K562 (cell line): ENCODE measurements around the gene MKNK2. TPM values are rescaled to one million over a fixed set of nuclear protein-coding genes. Genes with fewer than 3 reads are reported as not detected.

Source experiments
- ATAC-seq: fragments of 200-7000 bp; cut with Tn5 transposase; 3 replicates; pipeline ENCODE4 v1.9.1; 2020; ENCODE audit warnings: moderate library complexity
- BruUV-seq: library from RNA; stranded (reverse); fragments of 400-500 nt; replicated peaks from 2 replicates; lab custom pipeline; 2021; lab: Mats Ljungman, UMichigan
- CTCF ChIA-PET: fragments of 300-600 bp; formaldehyde crosslinking; extraction: SDS; loops from one replicate; lab custom pipeline; 2021; ENCODE audit warnings: low intra/inter-chr PET ratio; lab: Yijun Ruan, JAX
- POLR2A ChIA-PET: fragments of 300-600, 350-650 bp; sonication (Branson Sonifier 250); formaldehyde crosslinking; extraction: SDS; loops from one replicate; lab custom pipeline; 2021; ENCODE audit warnings: antibody characterized with exemption, inconsistent platforms; lab: Yijun Ruan, JAX
- DNase-seq, 4 experiments: peaks; one replicate each; pipeline versions ENCODE4 v3.0.0 to v3.0.0-alpha.2; 2011 to 2018; ENCODE audit warnings: low spot score in 3 of 4, mixed read lengths in 3 of 4; ENCODE audit errors: extremely low read depth in 1 of 4
- FAIRE-seq: peaks from 2 replicates; lab custom pipeline; 2011; peaks lifted over from hg19 to GRCh38; lab: Jason Lieb, UNC
- H2AFZ ChIP-seq: 2 replicates; pipeline ENCODE4 v1.6.0; 2011; ENCODE audit warnings: low read depth, low read length, control low read depth, inconsistent platforms
- H3K27ac ChIP-seq: fragments of 200-600 bp; 3 replicates; pipeline ENCODE4 v1.8.0; 2011; ENCODE audit warnings: low read depth, mild to moderate bottlenecking, control low read depth, inconsistent platforms, low read length, moderate library complexity, mixed read lengths; ENCODE audit errors: extremely low read depth
- H3K27me3 ChIP-seq, 2 experiments: fragments of 300-600 bp in 1 of 2; 2 replicates in 1 of 2; 3 replicates in 1 of 2; pipeline versions ENCODE4 v1.6.0 to v1.8.0; 2011; ENCODE audit warnings: inconsistent platforms in 2 of 2, low read length in 2 of 2, mild to moderate bottlenecking in 1 of 2, mixed read lengths in 1 of 2, moderate library complexity in 1 of 2; ENCODE audit not compliant: control insufficient read depth in 2 of 2, insufficient read depth in 2 of 2
- H3K36me3 ChIP-seq: fragments of 300-600 bp; 3 replicates; pipeline ENCODE4 v1.8.0; 2011; ENCODE audit warnings: mild to moderate bottlenecking, low read length, inconsistent platforms; ENCODE audit not compliant: control insufficient read depth, insufficient read depth
- H3K4me1 ChIP-seq, 2 experiments: fragments of 200-600 bp in 1 of 2; replicated peaks in 1 of 2; 2 replicates in 1 of 2; 3 replicates in 1 of 2; pipeline versions ENCODE4 v1.5.1 to v1.8.0; 2011; ENCODE audit warnings: inconsistent platforms in 2 of 2, low read length in 2 of 2, mild to moderate bottlenecking in 1 of 2, mixed read lengths in 1 of 2, moderate library complexity in 1 of 2; ENCODE audit not compliant: control insufficient read depth in 2 of 2, insufficient read depth in 2 of 2
- H3K4me2 ChIP-seq: 2 replicates; pipeline ENCODE4 v1.6.1; 2011; ENCODE audit warnings: low read length, control low read depth, inconsistent platforms, mixed read lengths; ENCODE audit not compliant: insufficient read depth
- H3K4me3 ChIP-seq: fragments of 200-600 bp; sonication (generic), shearing (Covaris generic); 2 replicates; pipeline ENCODE4 v1.5.1; 2016; ENCODE audit warnings: control low read depth, inconsistent platforms
- H3K79me2 ChIP-seq: fragments of 200-600 bp; 3 replicates; pipeline ENCODE4 v1.8.0; 2011; ENCODE audit warnings: low read length, inconsistent platforms; ENCODE audit not compliant: control insufficient read depth, insufficient read depth
- H3K9ac ChIP-seq, 2 experiments: 2 replicates each; pipeline versions ENCODE4 v1.6.0 to v1.6.1; 2011; ENCODE audit warnings: low read depth in 2 of 2, low read length in 2 of 2, control low read depth in 1 of 2, inconsistent platforms in 1 of 2, mild to moderate bottlenecking in 1 of 2, mixed read lengths in 1 of 2; ENCODE audit not compliant: insufficient read depth in 1 of 2
- H3K9me1 ChIP-seq: one replicate; pipeline ENCODE4 v1.6.0; 2011; ENCODE audit warnings: inconsistent platforms, mild to moderate bottlenecking, low read length, moderate library complexity; ENCODE audit not compliant: control insufficient read depth, insufficient read depth
- H3K9me3 ChIP-seq: replicated peaks from 2 replicates; pipeline ENCODE4 v1.5.1; 2011; ENCODE audit warnings: low read depth, low read length, inconsistent platforms; ENCODE audit not compliant: control insufficient read depth, insufficient read depth
- H4K20me1 ChIP-seq: replicated peaks from 2 replicates; pipeline ENCODE4 v1.6.1; 2011; ENCODE audit warnings: low read length, inconsistent platforms, mixed read lengths; ENCODE audit not compliant: control insufficient read depth, insufficient read depth
- ATF3 ChIP-seq, 2 experiments: fragments of 450-650 bp in 1 of 2; sonication (generic) in 1 of 2; formaldehyde crosslinking in 1 of 2; IDR thresholded peaks in 1 of 2; conservative IDR thresholded peaks in 1 of 2; 2 replicates each; pipeline versions ENCODE4 v1.6.1 to v1.8.1; 2016 to 2023; ENCODE audit warnings: mild to moderate bottlenecking in 2 of 2, moderate library complexity in 2 of 2, inconsistent platforms in 1 of 2, missing genetic modification reagents in 1 of 2
- ATF4 ChIP-seq: fragments of 450-650 bp; formaldehyde crosslinking; IDR thresholded peaks from 2 replicates; pipeline ENCODE4 v1.4.0; 2022; ENCODE audit warnings: mild to moderate bottlenecking, moderate library complexity
- BRD4 ChIP-seq: fragments of 200-600 bp; sonication (generic); IDR thresholded peaks from 2 replicates; pipeline ENCODE4 v1.6.1; 2017; ENCODE audit warnings: inconsistent platforms
- CBX2 ChIP-seq: fragments of 200-600 bp; sonication (generic); IDR thresholded peaks from one replicate; pipeline ENCODE4 v1.6.1; 2012; ENCODE audit warnings: mild to moderate bottlenecking, low read length, inconsistent platforms; ENCODE audit not compliant: insufficient read depth, poor library complexity, severe bottlenecking
- ESRRA ChIP-seq: fragments of 450-650 bp; IDR thresholded peaks from 2 replicates; pipeline ENCODE4 v1.6.1; 2014; ENCODE audit warnings: low read depth, mild to moderate bottlenecking, moderate library complexity, borderline replicate concordance
- GTF2E2 ChIP-seq: fragments of 200-800 bp; sonication (Bioruptor generic); IDR thresholded peaks from 2 replicates; pipeline ENCODE4 v1.6.1; 2016; ENCODE audit warnings: missing genetic modification characterization, missing compliant biosample characterization
- IRF9 ChIP-seq: fragments of 450-650 bp; IDR thresholded peaks from 2 replicates; pipeline ENCODE4 v1.6.1; 2016; ENCODE audit warnings: missing biosample characterization, missing genetic modification characterization
- MBD2 ChIP-seq: sonication (generic); IDR thresholded peaks from 2 replicates; pipeline ENCODE4 v1.6.1; 2016; ENCODE audit warnings: low read depth, borderline replicate concordance
- NFYB ChIP-seq: IDR thresholded peaks from 2 replicates; pipeline ENCODE4 v1.6.1; 2011; ENCODE audit warnings: mild to moderate bottlenecking, moderate library complexity; ENCODE audit not compliant: insufficient read length; ENCODE audit errors: extremely low read depth
- NR4A1 ChIP-seq, 2 experiments: fragments of 250-450 bp in 1 of 2; fragments of 450-650 bp in 1 of 2; sonication (Bioruptor Pico) in 1 of 2; IDR thresholded peaks; 2 replicates each; pipeline versions ENCODE4 v1.4.0 to v1.6.1; 2016 to 2020; ENCODE audit warnings: mild to moderate bottlenecking in 2 of 2, missing compliant biosample characterization in 1 of 2, missing genetic modification characterization in 1 of 2, moderate library complexity in 1 of 2
- RFX5 ChIP-seq: IDR thresholded peaks from 2 replicates; pipeline ENCODE4 v1.6.1; 2011; ENCODE audit warnings: low read depth, mild to moderate bottlenecking, improper control_type of control experiment, low read length
- SIX5 ChIP-seq, 2 experiments: IDR thresholded peaks; 2 replicates each; pipeline ENCODE4 v1.6.1; 2011; ENCODE audit warnings: low read length in 2 of 2, borderline replicate concordance in 1 of 2, low read depth in 1 of 2, mild to moderate bottlenecking in 1 of 2, moderate library complexity in 1 of 2; ENCODE audit not compliant: insufficient read depth in 1 of 2
- WHSC1 ChIP-seq: IDR thresholded peaks from one replicate; pipeline ENCODE4 v1.6.1; 2012; ENCODE audit warnings: low read length, control low read depth, inconsistent platforms
- ZFP91 ChIP-seq: sonication (generic); formaldehyde crosslinking; IDR thresholded peaks from 2 replicates; pipeline ENCODE4 v1.8.0; 2022; ENCODE audit warnings: mild to moderate bottlenecking, missing genetic modification reagents
- ZNF696 ChIP-seq: fragments of 250-450 bp; sonication (Bioruptor Pico); conservative IDR thresholded peaks from 2 replicates; pipeline ENCODE4 v1.4.0; 2020; ENCODE audit warnings: mild to moderate bottlenecking, moderate library complexity
- WGBS: fragments of 100-300 bp; shearing (Covaris generic); methylation state at CpG from one replicate; pipeline ENCODE4 v1.1.6; 2016; ENCODE audit warnings: low coverage, mixed read lengths; ENCODE audit not compliant: insufficient coverage; ENCODE audit errors: missing lambda C conversion rate; 5-methylcytosine and 5-hydroxymethylcytosine counted together
- in situ Hi-C: fragments of 300-500 bp; cut with MboI; formaldehyde crosslinking; loops from 4 replicates; pipeline ENCODE4 v1.15.0; 2018; ENCODE audit warnings: inconsistent platforms, mixed read lengths
- intact Hi-C: fragments of 100-400 bp; cut with micrococcal nuclease; formaldehyde crosslinking; loops from 2 replicates; pipeline ENCODE4 v1.14.2; 2022
- polyA plus RNA-seq, 8 experiments: library from polyadenylated mRNA; depleted of rRNA in 4 of 8; stranded (reverse) in 5 of 8; unstranded in 3 of 8; fragments of >200 nt; fragmentation: Nextera tagmentation in 2 of 8; fragmentation: Illumina TruSeq in 1 of 8; extraction: Ambion mirVana in 2 of 8; extraction: Trizol in 1 of 8; gene quantifications; 2 replicates each; pipeline versions ENCODE4 v1.2.1 to v1.2.3, GENCODE V29; 2011 to 2014; ENCODE audit warnings: inconsistent platforms in 1 of 8, missing spikeins in 1 of 8
- total RNA-seq, 7 experiments: library from RNA; depleted of rRNA in 6 of 7; stranded (reverse); fragments of >200 nt in 6 of 7; fragmentation: Illumina TruSeq in 2 of 7; extraction: Trizol in 2 of 7; gene quantifications; 2 replicates each; pipeline versions ENCODE4 v1.2.1 to v1.2.3, GENCODE V29; 2011 to 2021; ENCODE audit warnings: low replicate concordance in 1 of 7

MKNK2 gene
- total and polyA plus RNA-seq, 9 of the 15 experiments (the other 6 are each of a cell fraction or from before 2014, with no cell fraction given): 5.1 to 191 (median 51.9) TPM

GRCh38 chr19:2041683-2042484 lies 9.2 kb downstream of the MKNK2 start:
- FAIRE-seq (peak; percentile 81), DNase-seq (peak; percentile 91 to 99 (median 96)), ATAC-seq (peak; percentile 81)
- H3K4me2 ChIP-seq: peak overlapping the region; percentile 75
- H3K36me3 ChIP-seq: peaks cover 88% of the 10 kb centered on the region; the same call in 2 of the 3 replicates
- H3K4me3 ChIP-seq: peak overlapping the region; percentile 29
- peaks cover 18 to 83% of the 10 kb centered on the region in 2 experiments for H3K4me1 ChIP-seq
- peak overlapping the region; percentile 72 for H2AFZ ChIP-seq
- H3K79me2 ChIP-seq: peaks cover 16% of the 10 kb centered on the region
- peak overlapping the region; percentile 72 to 90 for H3K9ac ChIP-seq
- peaks cover 20% of the 10 kb centered on the region; the same call in 1 of the 2 replicates for H4K20me1 ChIP-seq
- in situ Hi-C loops: no loop called here
- no TSS peak for BruUV-seq
- POLR2A ChIA-PET: interaction anchor here (0.6 to 2.3 kb wide), 11 partner anchors 8 to 111 kb away, joined by 3 to 18 read pairs (median 4); partner anchors contain the start of gene MOB3A
- CTCF ChIA-PET: no interaction called here
- H3K9me1 ChIP-seq: peaks cover 3% of the 10 kb centered on the region
- peak overlapping the region; percentile 90 for H3K27ac ChIP-seq
- no peaks in the 10 kb centered on the region for H3K9me3 ChIP-seq
- 8% methylated on average over 36 of the region's 77 CpGs for WGBS
- intact Hi-C loops: no loop called here
- H3K27me3 ChIP-seq: no peaks in the 10 kb centered on the region
- TF ChIP-seq CBX2 (no peak), NR4A1 (CRISPR knock-in tag; IDR thresholded peaks at IDR 0.05) (0 out of 2 replicates have a peak, but pooled peaks have one; percentile 34), NR4A1 (tag; IDR thresholded peaks at IDR 0.05) (no peak), WHSC1 (no peak), ESRRA (peak; percentile 18; the same call in 1 of the 2 replicates), GTF2E2 (tag) (no peak), MBD2 (peak; percentile 43; the same call in 1 of the 2 replicates), ZNF696 (CRISPR knock-in tag) (no peak), ZFP91 (CRISPR knock-in tag) (no peak), ATF3 (IDR thresholded peaks at IDR 0.05) (peak; percentile 82), ATF3 (CRISPR knock-in tag; conservative IDR thresholded peaks at IDR 0.05) (no peak), RFX5 (peak; percentile 100), IRF9 (no peak), BRD4 (no peak), NFYB (peak; percentile 97), SIX5 (IDR thresholded peaks at IDR 0.05; ENCODE audit: borderline replicate concordance in 1 of 2, insufficient read depth in 1 of 2, low read depth in 1 of 2, low read length in 2 of 2) (no peak), ATF4 (CRISPR knock-in tag) (peak; percentile 38; the same call in 1 of the 2 replicates)
